NCI-H2196 (cell line): ENCODE data around the gene PLET1.
"Not testable (repeated sequence)": the region's sequence is repeated elsewhere in the genome, so short reads cannot be mapped to it uniquely, and the experiment has no call there.

Experiments used
- DNase-seq: peaks from one replicate; lab custom pipeline; 2025; ENCODE audit not compliant: unreplicated experiment; lab: John Stamatoyannopoulos, UW

PLET1 gene

GRCh38 chr11:112215621-112216020 lies 45.0 kb downstream of the PLET1 start:
- DNase-seq = no peak

- no peak for DNase-seq
Observed at GRCh38 chr11:112213753-112214152, 46.9 kb downstream of the PLET1 start.

DNA sequence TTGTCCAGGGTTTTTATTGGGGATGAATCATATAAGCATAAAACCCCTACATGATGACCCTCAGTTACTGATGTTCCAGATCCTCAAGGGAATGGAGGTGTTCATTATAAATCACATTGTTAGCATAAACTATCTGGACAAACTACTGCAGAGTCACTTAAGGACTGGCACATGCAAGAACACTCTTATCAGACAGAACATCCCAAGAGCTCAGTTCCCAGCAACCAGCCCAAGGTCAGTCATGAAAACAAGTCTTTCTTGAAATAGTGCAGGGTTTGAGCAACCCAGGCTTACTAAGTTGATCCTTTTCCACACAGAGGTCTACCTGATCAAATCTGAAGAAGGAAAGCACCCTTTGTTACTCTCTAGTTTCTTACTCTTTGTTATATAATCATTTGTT lies 48.0 kb downstream of the PLET1 start:
- no peak for DNase-seq

DNA sequence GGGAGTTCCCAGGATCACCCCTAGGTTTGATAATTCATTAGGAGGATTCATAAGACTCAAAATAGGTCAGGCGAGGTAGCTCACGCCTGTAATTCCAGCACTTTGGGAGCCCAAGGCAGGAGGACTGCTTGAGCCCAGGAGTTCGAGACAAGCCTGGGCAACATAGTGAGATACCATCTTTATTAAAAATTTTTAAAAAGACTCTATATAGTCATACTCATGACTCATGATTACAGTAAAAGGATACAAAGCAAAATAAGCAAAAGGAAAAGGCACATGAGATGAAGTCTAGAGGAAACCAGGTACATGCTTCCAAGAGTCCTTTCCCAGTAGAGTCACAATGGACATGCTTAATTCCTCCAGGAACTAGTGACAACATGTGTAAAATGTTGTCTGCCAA lies 48.4 kb downstream of the PLET1 start:
- no peak for DNase-seq

GRCh38 chr11:112211536-112211935 lies 49.1 kb downstream of the PLET1 start:
- DNase-seq = no peak

DNA sequence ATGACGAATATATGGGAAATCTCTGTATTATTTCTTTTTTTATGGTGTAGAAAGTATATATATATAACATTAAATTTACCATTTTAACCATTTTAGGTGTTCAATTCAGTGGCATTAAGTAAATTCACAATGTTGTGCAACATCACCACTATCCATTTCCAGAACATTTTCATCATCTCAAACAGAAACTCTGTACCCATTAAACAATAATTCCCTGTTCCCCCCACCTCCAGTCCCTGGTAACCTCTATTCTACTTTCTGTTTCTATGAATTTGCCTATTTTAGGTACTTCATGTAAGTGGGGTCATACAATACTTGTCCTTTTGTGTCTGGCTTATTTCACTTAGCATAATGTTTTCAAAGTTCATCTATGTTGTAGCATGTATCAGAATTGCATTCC lies 49.8 kb downstream of the PLET1 start:
- no peak for DNase-seq

DNA sequence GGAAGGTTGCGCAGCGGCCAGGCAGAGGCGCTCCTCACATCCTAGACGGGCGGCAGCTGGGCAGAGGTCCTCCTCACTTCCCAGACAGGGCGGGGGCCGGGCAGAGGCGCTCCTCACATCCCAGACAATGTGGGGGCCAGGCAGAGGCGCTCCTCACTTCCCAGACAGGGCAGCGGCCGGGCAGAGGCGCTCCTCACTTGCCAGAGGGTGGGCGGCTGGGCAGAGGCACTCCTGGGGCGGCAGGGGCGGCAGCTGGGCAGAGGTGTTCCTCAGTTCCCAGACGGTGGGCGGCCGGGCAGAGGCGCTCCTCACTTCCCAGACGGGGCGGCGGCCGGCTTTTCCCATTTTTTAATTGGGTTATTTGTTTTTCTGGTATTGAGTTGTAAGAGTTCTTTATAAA lies 54.6 kb downstream of the PLET1 start:
- DNase-seq = no peak

DNA sequence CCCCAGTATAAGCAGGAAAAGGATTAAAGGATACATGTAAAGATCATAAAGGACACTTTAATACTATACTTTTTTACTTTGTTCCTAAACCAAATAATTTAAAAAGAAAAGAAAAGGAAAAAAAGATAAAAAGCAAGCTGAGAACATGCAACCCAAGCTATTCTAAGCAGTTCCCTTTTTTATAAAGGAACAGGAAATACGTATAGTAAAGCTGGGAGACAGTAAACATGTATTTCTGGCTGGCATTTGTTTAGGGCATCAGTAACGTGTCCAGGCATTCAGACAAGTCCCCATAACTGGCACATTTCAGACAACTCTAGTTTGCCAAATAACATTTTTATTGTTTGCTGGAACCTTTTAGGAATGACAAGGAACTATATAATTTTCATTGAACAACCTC lies 60.4 kb downstream of the PLET1 start:
- DNase-seq = no peak

DNA sequence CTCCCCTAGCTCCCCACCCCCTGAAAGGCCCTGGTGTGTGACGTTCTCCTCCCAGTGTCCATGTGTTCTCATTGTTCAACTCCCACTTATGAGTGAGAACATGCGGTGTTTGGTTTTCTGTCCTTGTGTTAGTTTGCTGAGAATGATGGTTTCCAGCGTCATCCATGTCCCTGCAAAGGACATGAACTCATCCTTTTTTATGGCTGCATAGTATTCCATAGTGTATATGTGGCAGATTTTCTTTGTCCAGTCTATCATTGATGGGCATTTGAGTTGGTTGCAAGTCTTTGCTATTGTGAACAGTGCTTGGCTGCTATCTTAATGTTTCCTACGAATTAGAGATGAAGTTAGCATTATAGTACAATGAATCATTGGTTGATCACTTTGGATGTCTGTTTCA lies 61.6 kb downstream of the PLET1 start:
- not testable (repeated sequence) for DNase-seq
